ENCODE results near the gene C2orf78.

DNA sequence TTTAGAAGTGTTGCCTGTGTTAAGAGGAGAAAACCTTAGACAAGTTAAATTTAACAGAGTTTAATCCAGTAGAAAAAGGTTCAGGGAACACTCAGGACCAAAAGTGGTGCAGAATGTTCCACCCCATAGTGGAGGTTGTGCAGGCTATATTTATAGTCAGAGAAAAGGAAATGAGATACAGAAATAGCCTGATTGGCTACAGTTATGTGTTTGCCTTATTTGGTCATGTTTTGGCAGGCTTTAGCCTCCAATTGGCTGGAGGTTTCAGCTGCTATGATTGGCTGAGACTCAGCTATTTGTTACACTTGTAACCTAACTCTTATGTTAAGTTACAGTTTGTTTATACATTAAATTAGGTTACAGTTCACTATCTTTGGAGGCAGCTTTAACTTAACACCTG, 48.9 kb downstream of the C2orf78 start:
- TF ChIP-seq, protein P1, sequence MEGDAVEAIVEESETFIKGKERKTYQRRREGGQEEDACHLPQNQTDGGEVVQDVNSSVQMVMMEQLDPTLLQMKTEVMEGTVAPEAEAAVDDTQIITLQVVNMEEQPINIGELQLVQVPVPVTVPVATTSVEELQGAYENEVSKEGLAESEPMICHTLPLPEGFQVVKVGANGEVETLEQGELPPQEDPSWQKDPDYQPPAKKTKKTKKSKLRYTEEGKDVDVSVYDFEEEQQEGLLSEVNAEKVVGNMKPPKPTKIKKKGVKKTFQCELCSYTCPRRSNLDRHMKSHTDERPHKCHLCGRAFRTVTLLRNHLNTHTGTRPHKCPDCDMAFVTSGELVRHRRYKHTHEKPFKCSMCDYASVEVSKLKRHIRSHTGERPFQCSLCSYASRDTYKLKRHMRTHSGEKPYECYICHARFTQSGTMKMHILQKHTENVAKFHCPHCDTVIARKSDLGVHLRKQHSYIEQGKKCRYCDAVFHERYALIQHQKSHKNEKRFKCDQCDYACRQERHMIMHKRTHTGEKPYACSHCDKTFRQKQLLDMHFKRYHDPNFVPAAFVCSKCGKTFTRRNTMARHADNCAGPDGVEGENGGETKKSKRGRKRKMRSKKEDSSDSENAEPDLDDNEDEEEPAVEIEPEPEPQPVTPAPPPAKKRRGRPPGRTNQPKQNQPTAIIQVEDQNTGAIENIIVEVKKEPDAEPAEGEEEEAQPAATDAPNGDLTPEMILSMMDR (IDR thresholded peaks at IDR 0.05; ENCODE audit: insufficient read depth, low read depth, low read length) = no peak
- no peak for TF ChIP-seq EZH2 (IDR thresholded peaks at IDR 0.05; ENCODE audit: insufficient read depth, low read length)
